ENCODE data around the gene VWF.

GRCh38 chr12:6172086-6172485, 47.6 kb upstream of the VWF start:
- TF ChIP-seq CTCF (IDR thresholded peaks at IDR 0.05) (no peak), POLR2A (IDR thresholded peaks at IDR 0.05) (no peak), EP300 (IDR thresholded peaks at IDR 0.05) (no peak), POLR2AphosphoS5 (IDR thresholded peaks at IDR 0.05) (no peak)

Measured in gastroesophageal sphincter (tissue), 3 donors.